H1 (cell line): ENCODE results near the gene ADRA2B. TPM values are rescaled to one million over a fixed set of nuclear protein-coding genes. Genes with fewer than 3 reads are reported as not detected.

Source experiments
- JUND ChIP-seq: IDR thresholded peaks from 2 replicates; pipeline ENCODE4 v1.6.1; 2011; ENCODE audit warnings: mild to moderate bottlenecking, improper control_type of control experiment, low read length
- POLR2AphosphoS5 ChIP-seq: IDR thresholded peaks from 2 replicates; pipeline ENCODE4 v1.6.1; 2011; ENCODE audit warnings: low read depth, low read length
- SAP30 ChIP-seq: fragments of 300-600 bp; sonication (generic); IDR thresholded peaks from 2 replicates; pipeline ENCODE4 v1.7.1; 2012; ENCODE audit warnings: low read length, moderate library complexity, mild to moderate bottlenecking, inconsistent platforms; ENCODE audit not compliant: insufficient read depth, insufficient replicate concordance
- SP1 ChIP-seq: IDR thresholded peaks from 2 replicates; pipeline ENCODE4 v1.6.1; 2011; ENCODE audit warnings: low read depth, low read length
- USF2 ChIP-seq: IDR thresholded peaks from 2 replicates; pipeline ENCODE4 v1.6.1; 2011; ENCODE audit warnings: low read length, improper control_type of control experiment
- polyA plus RNA-seq, 7 experiments: library from polyadenylated mRNA; depleted of rRNA in 3 of 7; stranded (reverse) in 5 of 7; unstranded in 2 of 7; fragments of >200 nt in 5 of 7; fragments of 200-250 nt in 2 of 7; gene quantifications; 1 replicate in 5 of 7; 2 replicates in 1 of 7; 4 replicates in 1 of 7; pipeline versions ENCODE4 v1.2.1 to v1.2.3, GENCODE V29; 2011 to 2013; ENCODE audit warnings: missing spikeins in 2 of 7, mixed read lengths in 2 of 7
- total RNA-seq: library from RNA; stranded (reverse); fragmentation: NEBNext Ultra II Directional; extraction: Animal tissue kit (Norgen Biotek cat#: 25700); gene quantifications from 2 replicates; pipeline ENCODE4 v1.2.1, GENCODE V29; 2021

The ADRA2B gene
- total and polyA plus RNA-seq, 2 of the 8 experiments (the other 6 are each of a cell fraction or from before 2014, with no cell fraction given): 5.8 to 6.5 TPM

DNA sequence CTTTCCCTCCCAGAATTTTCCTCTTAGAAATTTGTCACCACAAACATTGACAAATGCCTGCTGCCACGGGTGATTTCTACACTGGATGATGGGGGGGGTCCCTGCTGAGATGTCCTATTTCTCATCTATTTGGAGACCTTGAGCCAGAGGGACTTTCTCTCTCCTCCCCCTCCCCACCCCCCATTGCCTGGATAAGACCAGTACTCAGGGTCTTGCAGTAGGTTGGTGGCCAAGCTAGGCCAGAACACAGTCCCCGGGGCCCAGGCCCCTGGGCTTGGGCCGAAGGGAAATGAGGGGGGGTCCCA is 29.4 kb upstream of the ADRA2B start (continued):
- TF ChIP-seq POLR2AphosphoS5: no peak
- TF ChIP-seq USF2: no peak
- no peak for TF ChIP-seq SP1
- TF ChIP-seq SAP30: no peak
- TF ChIP-seq JUND: no peak
- TF ChIP-seq, all 59 proteins: peak for 0
